Body of pancreas (tissue), 4 donors: ENCODE results near the gene TUBA1B. TPM values are rescaled to one million over a fixed set of nuclear protein-coding genes. Genes with fewer than 3 reads are reported as not detected.

Experiments used
- ATAC-seq: fragments of 150-250 bp; one replicate; pipeline ENCODE4 v1.9.1; 2016
- DNase-seq, 4 donors: peaks; one replicate each; pipeline ENCODE4 v3.0.0-alpha.2; 2019
- H3K27ac ChIP-seq, 4 donors: fragments of 200-600 bp; sonication (generic); 1 replicate in 3 of 4; 2 replicates in 1 of 4; pipeline versions ENCODE4 v1.5.1 to v1.6.1; 2016 to 2019; ENCODE audit warnings: mild to moderate bottlenecking in 1 of 4, mixed read lengths in 1 of 4, moderate library complexity in 1 of 4
- H3K27me3 ChIP-seq, 2 donors: fragments of 200-600 bp; sonication (generic); one replicate each; pipeline ENCODE4 v1.6.0; 2016; ENCODE audit warnings: mild to moderate bottlenecking in 1 of 2
- H3K36me3 ChIP-seq, 2 donors: fragments of 200-600 bp; sonication (generic); replicated peaks in 1 of 2; 2 replicates each; pipeline ENCODE4 v1.5.1; 2016; ENCODE audit warnings: low read depth in 2 of 2; ENCODE audit not compliant: insufficient read depth in 1 of 2
- H3K4me1 ChIP-seq: fragments of 200-600 bp; sonication (generic); one replicate; pipeline ENCODE4 v1.6.0; 2016
- H3K4me3 ChIP-seq, 2 donors: fragments of 200-600 bp; sonication (generic); 1 replicate in 1 of 2; 2 replicates in 1 of 2; pipeline ENCODE4 v1.5.1; 2016 to 2019
- H3K9me3 ChIP-seq, 3 donors: fragments of 200-600 bp; sonication (generic); 1 replicate in 2 of 3; 2 replicates in 1 of 3; pipeline ENCODE4 v1.5.1; 2016
- CTCF ChIP-seq, 7 experiments: fragments of 450-650 bp in 4 of 7; fragments of 200-600 bp in 3 of 7; sonication (generic) in 3 of 7; IDR thresholded peaks; one replicate each; pipeline ENCODE4 v1.5.1; 2016 to 2019; ENCODE audit warnings: antibody characterized with exemption in 7 of 7
- POLR2A ChIP-seq, 3 donors: fragments of 450-650 bp; IDR thresholded peaks; one replicate each; pipeline ENCODE4 v1.6.1; 2016; ENCODE audit warnings: antibody characterized with exemption in 3 of 3, mild to moderate bottlenecking in 2 of 3
- WGBS, 2 donors: methylation state at CpG; one replicate each; pipeline ENCODE4 v1.1.5; 2017; 5-methylcytosine and 5-hydroxymethylcytosine counted together
- intact Hi-C: fragments of 100-400 bp; cut with DNase I; formaldehyde crosslinking; loops from one replicate; pipeline ENCODE4 v1.15.1; 2023
- total RNA-seq, 2 donors: library from RNA; depleted of rRNA; stranded (reverse); fragments of >200 nt; gene quantifications; one replicate each; pipeline ENCODE4 v1.1.0, GENCODE V29; 2016

The TUBA1B gene
- total RNA-seq, 2 donors from 2014 or later = 121 to 165 TPM

GRCh38 chr12:49105504-49106084 lies 25.6 kb downstream of the TUBA1B start:
- Histone ChIP-seq H3K27me3 (no peaks in the 10 kb centered on the region), H3K4me3 (no peak overlapping the region), H3K36me3 (peaks cover 0 to 10% of the 10 kb centered on the region in 2 donors), H3K9me3 (no peaks in the 10 kb centered on the region), H3K4me1 (peaks cover 29% of the 10 kb centered on the region), H3K27ac (no peak overlapping the region)
- TF ChIP-seq CTCF (IDR thresholded peaks at IDR 0.05) (no peak), POLR2A (IDR thresholded peaks at IDR 0.05) (no peak)
- ATAC-seq (no peak), DNase-seq (no peak)
- intact Hi-C loops = no loop called here
- 75 to 81% methylated on average over 8 to 9 of the region's 9 CpGs for WGBS, 2 donors

GRCh38 chr12:49104822-49105221 lies 26.4 kb downstream of the TUBA1B start:
- 42 to 80% methylated on average over 3 of the region's 3 CpGs for WGBS, 2 donors
- H3K36me3 ChIP-seq = peaks cover 0 to 11% of the 10 kb centered on the region in 2 donors
- intact Hi-C loops = no loop called here
- no peak overlapping the region for H3K4me3 ChIP-seq
- ATAC-seq (no peak), DNase-seq (no peak)
- H3K9me3 ChIP-seq = no peaks in the 10 kb centered on the region
- no peaks in the 10 kb centered on the region for H3K27me3 ChIP-seq
- TF ChIP-seq CTCF (IDR thresholded peaks at IDR 0.05) = no peak
- no peak for TF ChIP-seq POLR2A (IDR thresholded peaks at IDR 0.05)
- H3K4me1 ChIP-seq = peaks cover 29% of the 10 kb centered on the region
- no peak overlapping the region for H3K27ac ChIP-seq

GRCh38 chr12:49100380-49100779 lies 30.8 kb downstream of the TUBA1B start:
- Histone ChIP-seq H3K27me3 (no peaks in the 10 kb centered on the region), H3K27ac (no peak overlapping the region), H3K4me1 (no peaks in the 10 kb centered on the region), H3K9me3 (no peaks in the 10 kb centered on the region), H3K4me3 (no peak overlapping the region), H3K36me3 (peaks cover 0 to 11% of the 10 kb centered on the region in 2 donors)
- 89 to 91% methylated on average over 6 of the region's 6 CpGs for WGBS, 2 donors
- no peak for TF ChIP-seq CTCF (IDR thresholded peaks at IDR 0.05)
- DNase-seq (no peak), ATAC-seq (no peak)
- intact Hi-C loops = no loop called here

GRCh38 chr12:49098703-49099102 lies 32.5 kb downstream of the TUBA1B start:
- no peak for DNase-seq
- Histone ChIP-seq H3K4me1 (peaks cover 11% of the 10 kb centered on the region), H3K27ac (no peak overlapping the region), H3K27me3 (peaks cover 0 to 10% of the 10 kb centered on the region in 2 donors), H3K4me3 (no peak overlapping the region), H3K9me3 (no peaks in the 10 kb centered on the region), H3K36me3 (peaks cover 0 to 11% of the 10 kb centered on the region in 2 donors)
- ATAC-seq = no peak
- 95 to 100% methylated on average over 2 of the region's 2 CpGs for WGBS, 2 donors
- intact Hi-C loops = no loop called here
- TF ChIP-seq POLR2A (IDR thresholded peaks at IDR 0.05) (no peak), CTCF (IDR thresholded peaks at IDR 0.05) (no peak)

- intact Hi-C loops = no loop called here
- 65 to 78% methylated on average over 2 to 4 of the region's 4 CpGs for WGBS, 2 donors
- no peaks in the 10 kb centered on the region for H3K9me3 ChIP-seq
- H3K27ac ChIP-seq = no peak overlapping the region
- TF ChIP-seq CTCF (IDR thresholded peaks at IDR 0.05) (peak; percentile 49 to 80 (median 68)), POLR2A (IDR thresholded peaks at IDR 0.05) (no peak)
- DNase-seq (peak; percentile 47 to 62 (median 56)), ATAC-seq (peak; percentile 57)
- peaks cover 0 to 11% of the 10 kb centered on the region in 2 donors for H3K36me3 ChIP-seq
- H3K4me3 ChIP-seq = no peak overlapping the region
- peaks cover 12% of the 10 kb centered on the region for H3K4me1 ChIP-seq
- H3K27me3 ChIP-seq = peaks cover 0 to 17% of the 10 kb centered on the region in 2 donors
Measured at GRCh38 chr12:49098035-49098451, 33.2 kb downstream of the TUBA1B start.
